Medulla oblongata (tissue), 1 donor: Measurements from ENCODE around the gene PARD3.
A peak's percentile ranks its signal among the peaks of the same experiment; 100 is the strongest.

Source experiments
- DNase-seq: peaks from one replicate; pipeline ENCODE4 v3.0.0-alpha.2; 2015; ENCODE audit errors: extremely low spot score

The PARD3 gene

GRCh38 chr10:34186745-34187144 lies 628.4 kb downstream of the PARD3 start:
- DNase-seq: no peak

GRCh38 chr10:34185998-34186397 lies 629.1 kb downstream of the PARD3 start:
- peak; percentile 22 for DNase-seq

GRCh38 chr10:34184939-34185386 lies 630.1 kb downstream of the PARD3 start:
- DNase-seq: no peak

- no peak for DNase-seq
These were observed 630.7 kb downstream of the PARD3 start for GRCh38 chr10:34184397-34184796.

GRCh38 chr10:34183016-34183796 lies 631.9 kb downstream of the PARD3 start:
- DNase-seq: no peak

GRCh38 chr10:34181553-34182300 lies 633.4 kb downstream of the PARD3 start:
- DNase-seq: no peak

GRCh38 chr10:34180749-34181148 lies 634.3 kb downstream of the PARD3 start:
- DNase-seq: no peak

- DNase-seq: no peak
These were observed 635.8 kb downstream of the PARD3 start for GRCh38 chr10:34179280-34179679.

- no peak for DNase-seq
These were observed 636.3 kb downstream of the PARD3 start for GRCh38 chr10:34178756-34179155.

- no peak for DNase-seq
These were observed 636.9 kb downstream of the PARD3 start for GRCh38 chr10:34178196-34178595.

GRCh38 chr10:34177445-34177844 lies 637.7 kb downstream of the PARD3 start:
- DNase-seq: no peak

- no peak for DNase-seq
These were observed 638.7 kb downstream of the PARD3 start for GRCh38 chr10:34176351-34176750.

- no peak for DNase-seq
These were observed 640.0 kb downstream of the PARD3 start for GRCh38 chr10:34175121-34175520.

GRCh38 chr10:34172936-34173533 lies 642.1 kb downstream of the PARD3 start:
- DNase-seq: no peak

GRCh38 chr10:34171957-34172527 lies 643.1 kb downstream of the PARD3 start:
- DNase-seq: no peak

- no peak for DNase-seq
These were observed 645.4 kb downstream of the PARD3 start for GRCh38 chr10:34169677-34170076.

- DNase-seq: no peak
These were observed 646.0 kb downstream of the PARD3 start for GRCh38 chr10:34169131-34169530.

- DNase-seq: no peak
These were observed 646.7 kb downstream of the PARD3 start for GRCh38 chr10:34168439-34168838.

GRCh38 chr10:34166823-34167222 lies 648.3 kb downstream of the PARD3 start:
- DNase-seq: no peak

- no peak for DNase-seq
These were observed 648.7 kb downstream of the PARD3 start for GRCh38 chr10:34166354-34166753.

GRCh38 chr10:34164029-34164428 lies 651.1 kb downstream of the PARD3 start:
- DNase-seq: no peak
